Endometrial microvascular endothelial cells (primary cell): ENCODE results near the gene TCAF2. TPM values are rescaled to one million over a fixed set of nuclear protein-coding genes. Genes with fewer than 3 reads are reported as not detected.
"Not testable (repeated sequence)": the region's sequence is repeated elsewhere in the genome, so short reads cannot be mapped to it uniquely, and the experiment has no call there.

ENCODE experiments used
- in situ Hi-C: cut with HindIII; loops from 2 replicates; pipeline ENCODE4 v1.10.0; 2017; ENCODE audit warnings: low sequenced_read_pairs, low pct_unique_long_range_greater_than_20kb; ENCODE audit errors: inconsistent ontology term
- total RNA-seq: library from RNA; depleted of rRNA; stranded (reverse); fragments of >200 nt; gene quantifications from one replicate; pipeline ENCODE4 v1.2.3, GENCODE V29; 2015; ENCODE audit errors: inconsistent ontology term

TCAF2 gene
- 55.0 TPM for total RNA-seq

DNA sequence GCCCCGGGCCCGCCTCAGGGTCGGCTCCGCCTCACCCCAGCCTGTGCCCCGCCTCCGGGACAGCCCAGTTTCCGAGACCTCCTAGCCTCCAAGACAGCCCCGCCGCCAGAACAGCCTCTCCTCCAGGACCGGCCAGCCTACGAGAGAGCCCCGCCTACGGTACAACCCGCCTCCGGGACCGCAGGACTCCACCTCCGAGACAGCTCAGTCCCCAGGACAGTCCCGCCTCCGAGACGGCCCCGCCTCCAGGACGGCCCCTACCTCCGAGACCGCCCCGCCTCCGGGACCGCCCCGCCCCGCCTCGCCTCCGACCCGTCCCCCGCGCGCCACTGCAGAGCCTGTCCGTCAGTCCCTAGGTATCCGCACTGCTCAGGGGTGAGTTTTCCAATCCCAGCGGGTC, at the start of gene TCAF2:
Gene TCAF2, plus strand, starts transcription at position 329 of the 400 bp plus-strand sequence.
- in situ Hi-C loops = not testable (repeated sequence)

- in situ Hi-C loops = not testable (repeated sequence)
Measured at GRCh38 chr7:143571501-143571900, 49.3 kb upstream of the TCAF2 start, which contains the start of gene CTAGE15. CTAGE15 (plus strand) TSS chr7:143571801; CDS start chr7:143571818, 17 bp downstream.

- in situ Hi-C loops = not testable (repeated sequence)
Measured at GRCh38 chr7:143588183-143588582, 32.6 kb upstream of the TCAF2 start.

DNA sequence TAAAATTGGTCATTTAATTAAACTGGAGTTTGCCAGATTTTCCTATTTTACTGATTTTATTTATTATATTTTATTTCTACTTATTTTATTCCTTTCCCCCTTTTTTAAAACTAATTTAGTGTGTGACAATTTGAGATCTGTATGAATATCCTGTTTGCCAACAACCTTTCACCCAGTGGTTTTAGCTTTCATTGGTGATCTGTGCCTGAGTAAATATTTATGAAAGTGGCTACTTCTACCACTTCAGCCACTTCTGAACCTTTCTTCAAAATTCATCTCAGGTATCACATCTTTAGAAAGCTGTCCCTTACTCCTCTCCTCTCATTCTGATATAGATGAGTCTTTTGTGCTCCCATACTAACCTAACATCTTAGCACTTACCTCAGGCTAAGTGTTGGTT, 30.9 kb upstream of the TCAF2 start:
- in situ Hi-C loops = not testable (repeated sequence)

- in situ Hi-C loops = not testable (repeated sequence)
Measured at GRCh38 chr7:143598086-143598485, 22.7 kb upstream of the TCAF2 start.

DNA sequence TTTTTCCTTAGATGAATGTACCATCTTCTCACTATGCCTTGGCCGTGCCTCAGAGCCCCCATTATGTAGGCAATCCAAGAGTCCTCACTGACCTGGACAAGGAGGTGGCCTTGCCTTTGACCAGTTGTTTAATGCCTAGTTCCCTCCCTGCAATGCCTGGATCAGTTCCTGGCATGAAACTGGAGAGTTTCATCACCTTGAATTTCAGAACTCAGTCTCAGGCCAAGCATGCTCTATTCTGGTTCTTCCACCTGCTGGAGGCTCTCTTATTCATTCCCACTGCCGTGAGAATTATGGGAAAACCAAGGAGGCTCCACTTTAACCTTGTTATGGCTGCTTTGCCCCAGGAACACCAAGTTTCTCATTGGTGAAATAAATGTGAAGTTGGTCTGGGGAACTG, 17.2 kb upstream of the TCAF2 start:
- in situ Hi-C loops = not testable (repeated sequence)

DNA sequence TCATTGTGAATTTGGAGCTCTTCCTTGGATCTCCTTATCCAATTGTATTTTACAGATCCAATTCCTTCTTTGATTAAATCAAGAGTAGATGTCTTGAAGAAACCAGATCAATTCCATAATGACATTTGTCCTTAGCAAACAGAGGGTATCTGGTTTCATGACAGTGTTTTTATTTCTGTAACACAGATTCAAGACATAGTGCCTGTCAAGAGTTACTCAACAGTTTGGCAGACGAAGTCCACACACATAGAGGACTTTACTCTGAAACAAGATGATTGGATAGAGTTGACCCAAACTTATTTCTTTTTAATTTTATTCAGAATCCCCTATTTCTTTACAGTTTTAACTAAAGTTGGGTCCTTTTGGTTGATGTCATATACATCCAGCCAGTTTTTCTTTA, 14.7 kb upstream of the TCAF2 start:
- in situ Hi-C loops = not testable (repeated sequence)

- in situ Hi-C loops = not testable (repeated sequence)
Measured at GRCh38 chr7:143615545-143615944, 5.2 kb upstream of the TCAF2 start.

GRCh38 chr7:143617204-143617603, 3.6 kb upstream of the TCAF2 start:
- in situ Hi-C loops = not testable (repeated sequence)

DNA sequence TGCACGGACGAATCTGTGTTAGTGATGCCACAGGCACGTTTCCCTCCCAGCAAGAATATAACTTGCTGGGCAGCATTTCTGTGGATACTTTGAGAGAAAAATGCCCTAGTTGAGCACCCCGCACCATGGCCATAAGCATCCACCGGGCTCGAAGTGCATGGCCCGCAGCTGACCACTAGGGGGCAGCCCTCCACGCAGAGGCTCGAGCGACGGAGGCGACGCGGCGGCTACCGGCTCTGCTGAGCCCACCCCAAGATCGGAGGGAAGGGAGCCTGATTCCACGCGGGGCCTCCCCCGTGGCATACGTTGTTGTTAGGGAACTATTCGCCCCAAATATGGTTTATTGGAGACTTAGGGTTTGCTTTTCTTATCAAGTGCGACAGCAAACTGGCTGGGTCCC, 716 bp upstream of the TCAF2 start:
- in situ Hi-C loops = not testable (repeated sequence)

- in situ Hi-C loops = not testable (repeated sequence)
Measured at GRCh38 chr7:143621175-143621574, 401 bp downstream of the TCAF2 start.

GRCh38 chr7:143622130-143622529, 1.4 kb downstream of the TCAF2 start:
- in situ Hi-C loops = not testable (repeated sequence)

- in situ Hi-C loops = not testable (repeated sequence)
Measured at GRCh38 chr7:143630653-143631052, 9.9 kb downstream of the TCAF2 start.

- in situ Hi-C loops = not testable (repeated sequence)
Measured at GRCh38 chr7:143632506-143632905, 11.7 kb downstream of the TCAF2 start.

DNA sequence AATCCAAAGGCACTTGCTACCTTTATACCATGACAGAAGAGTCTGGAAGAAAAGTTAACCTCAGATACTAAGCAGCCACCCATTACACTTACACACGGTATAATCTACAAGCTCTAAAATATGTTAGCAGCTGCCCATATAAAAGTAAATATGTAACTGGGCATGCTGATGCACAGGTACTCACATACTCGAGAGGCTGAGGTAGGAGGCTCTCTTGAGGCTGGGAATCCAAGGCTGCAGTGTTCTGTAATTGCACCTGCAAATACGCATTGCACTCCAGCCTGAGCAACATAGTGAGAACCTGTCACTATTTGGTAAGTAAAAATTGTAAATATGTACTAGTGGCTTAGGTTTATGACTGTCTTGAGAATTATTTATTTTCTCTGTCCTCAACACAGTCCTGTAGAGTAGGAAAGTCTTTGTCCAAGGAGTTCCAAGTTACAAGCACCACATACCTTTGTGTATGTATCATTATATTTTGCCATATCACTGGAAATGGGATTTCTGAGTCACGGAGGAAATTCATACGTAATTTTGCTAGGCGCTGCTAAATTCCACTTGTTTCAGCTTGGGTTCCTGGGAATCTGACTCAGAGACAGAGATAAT, 12.3 kb downstream of the TCAF2 start:
- in situ Hi-C loops = not testable (repeated sequence)

DNA sequence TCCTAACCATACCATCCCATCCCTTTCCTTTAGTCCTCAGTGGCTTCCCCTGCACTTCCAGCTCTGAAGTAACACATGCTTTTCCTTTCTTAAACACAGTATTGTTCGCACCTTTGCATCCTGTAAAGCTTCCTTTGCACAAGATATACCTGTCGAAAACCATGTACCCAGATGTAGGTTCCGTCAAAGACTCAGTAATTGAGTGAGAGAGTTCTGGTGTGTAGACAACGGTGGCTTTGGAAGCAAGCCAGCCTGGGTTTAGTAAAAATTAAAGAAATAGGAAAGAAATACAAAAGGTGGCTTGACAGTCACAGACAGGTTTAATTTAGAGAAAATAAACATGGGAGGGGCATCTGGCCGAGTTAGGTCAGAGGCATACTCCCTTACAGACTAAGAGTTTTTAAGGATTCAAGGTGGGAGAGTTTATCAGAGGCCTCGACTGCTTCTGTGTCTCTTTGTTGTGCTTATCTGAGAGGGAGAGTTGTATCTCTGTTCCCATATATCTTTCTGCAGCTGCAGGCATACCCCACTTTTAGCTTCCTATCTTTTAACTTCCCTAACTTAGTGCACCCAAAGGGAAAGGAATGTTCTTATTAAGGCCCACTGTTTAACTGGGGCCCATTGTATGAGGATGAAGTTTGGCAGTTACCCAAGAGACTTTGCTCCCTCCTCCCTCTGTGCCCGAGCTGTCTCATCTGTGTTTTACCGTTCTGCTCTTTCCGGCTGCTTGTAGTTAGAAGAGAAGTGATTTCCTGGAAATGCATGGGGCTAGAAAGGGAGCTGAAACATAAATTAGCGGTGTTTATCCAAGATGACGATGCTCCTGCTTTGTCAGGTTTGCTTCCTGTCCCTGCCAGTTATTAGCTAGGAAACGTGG, 14.8 kb downstream of the TCAF2 start:
- in situ Hi-C loops = not testable (repeated sequence)

- in situ Hi-C loops = not testable (repeated sequence)
Measured at GRCh38 chr7:143639372-143639771, 18.6 kb downstream of the TCAF2 start.

GRCh38 chr7:143640528-143641189, 19.9 kb downstream of the TCAF2 start:
- in situ Hi-C loops = not testable (repeated sequence)

DNA sequence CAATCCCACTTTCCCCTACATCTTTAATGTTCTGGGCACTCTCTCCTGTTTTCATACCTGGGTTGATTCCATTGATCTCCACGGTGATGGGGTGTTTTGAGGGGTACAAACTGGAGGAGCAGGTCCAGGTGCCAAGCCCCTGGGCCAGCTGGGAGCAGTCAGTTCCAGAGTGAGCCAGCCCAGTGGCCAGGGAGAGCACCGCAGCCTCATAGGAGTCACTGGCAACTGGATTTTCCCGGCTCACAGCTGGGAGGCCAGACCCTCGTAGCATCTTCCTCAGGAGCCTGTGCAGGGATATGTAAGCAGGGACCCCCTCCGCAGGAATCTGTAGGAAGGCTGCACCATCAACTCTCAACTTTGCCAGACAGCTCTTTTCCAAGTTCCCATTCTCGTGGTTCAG, 25.8 kb downstream of the TCAF2 start:
- in situ Hi-C loops = not testable (repeated sequence)

- in situ Hi-C loops = not testable (repeated sequence)
Measured at GRCh38 chr7:143649902-143650301, 29.1 kb downstream of the TCAF2 start.
